Measurements from ENCODE around the gene SLX1B.
"Not testable (repeated sequence)": the region's sequence is repeated elsewhere in the genome, so short reads cannot be mapped to it uniquely, and the experiment has no call there.

The SLX1B gene

DNA sequence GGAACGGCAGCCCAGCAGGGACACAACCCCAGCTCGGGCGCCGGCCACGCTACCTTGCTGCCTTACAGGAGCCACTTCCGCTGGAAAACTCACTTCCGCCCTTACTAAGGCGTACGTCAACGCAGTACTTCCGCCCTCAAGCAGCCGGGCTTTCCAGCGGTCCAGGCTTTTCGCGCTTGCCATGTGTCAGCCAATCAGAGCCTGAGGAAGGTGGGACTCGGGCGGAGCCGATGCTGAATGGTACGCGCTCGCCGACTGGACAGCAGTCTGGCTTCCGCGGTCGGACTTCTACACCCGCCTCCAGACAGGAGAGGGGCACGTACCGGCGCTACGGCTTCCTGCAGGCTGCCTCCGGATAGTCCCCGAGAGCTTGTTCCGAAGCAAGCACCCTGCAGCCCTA, at the start of gene SLX1B, which contains the start of gene BOLA2:
SLX1B (plus strand) TSS at position 265 of the 400 bp plus-strand sequence.
BOLA2 (minus strand) TSS at position 83 of the 400 bp plus-strand sequence. CDS start 98 bp downstream, outside the sequence.
- DNase-seq: not testable (repeated sequence)

DNA sequence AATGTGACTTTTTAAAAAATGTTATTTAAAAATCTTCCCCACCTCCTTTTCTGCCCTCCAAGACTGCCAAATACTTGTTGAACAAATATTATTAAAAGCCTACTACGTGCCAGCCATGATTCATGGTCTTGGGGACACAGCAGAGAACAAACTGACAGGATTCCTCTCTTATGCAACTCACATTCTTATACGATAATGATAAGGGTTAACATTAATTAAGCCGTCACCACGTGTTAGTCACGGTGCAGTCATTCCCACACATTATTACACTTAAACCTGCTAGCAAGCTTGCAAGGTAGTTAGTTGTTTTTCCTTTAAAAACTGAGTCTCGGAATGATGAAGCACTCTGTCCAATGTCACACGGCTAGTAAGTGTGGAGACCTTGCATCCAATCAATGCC, 49.1 kb upstream of the SLX1B start:
- DNase-seq: not testable (repeated sequence)

DNA sequence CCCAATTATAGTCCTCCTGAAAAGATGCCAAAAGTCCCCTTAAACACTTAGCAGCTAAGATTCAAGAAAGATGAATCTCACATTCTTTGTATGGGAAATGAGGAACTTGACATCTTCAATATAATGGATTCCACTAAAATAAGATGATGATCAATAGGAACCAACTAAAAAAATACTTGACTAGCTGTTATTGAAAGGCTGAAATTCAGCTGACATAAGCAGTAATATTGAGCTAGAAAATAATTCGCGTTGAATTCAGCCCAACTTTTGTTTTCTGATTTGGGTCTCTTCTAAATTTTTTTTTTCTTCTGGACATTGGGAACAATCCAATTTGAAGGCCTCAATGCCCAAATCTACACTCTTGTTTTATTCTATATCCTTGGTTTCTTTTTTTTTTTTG, 30.7 kb upstream of the SLX1B start:
- DNase-seq: not testable (repeated sequence)

GRCh38 chr16:29425390-29425789, 28.9 kb upstream of the SLX1B start:
- DNase-seq: not testable (repeated sequence)

- not testable (repeated sequence) for DNase-seq
Observed at GRCh38 chr16:29453754-29454153, 579 bp upstream of the SLX1B start.

DNA sequence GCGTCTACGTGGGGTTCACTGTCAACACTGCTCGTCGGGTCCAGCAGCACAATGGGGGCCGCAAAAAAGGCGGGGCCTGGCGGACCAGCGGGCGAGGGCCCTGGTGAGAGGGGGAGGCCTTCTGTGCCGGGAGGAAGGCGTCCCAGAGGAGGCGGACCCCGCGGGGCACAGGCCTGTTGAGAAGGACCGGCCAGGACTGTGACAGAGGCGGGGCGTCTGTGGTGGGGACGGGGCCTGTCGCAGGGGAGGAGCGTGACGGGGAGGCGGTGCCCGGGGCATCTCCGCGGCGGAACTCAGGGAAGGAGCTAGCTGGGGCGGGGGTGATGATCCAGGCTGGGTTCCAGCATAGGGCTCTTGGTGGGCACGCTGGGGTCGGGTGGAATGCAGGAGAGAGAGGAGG, 495 bp downstream of the SLX1B start:
- not testable (repeated sequence) for DNase-seq

- DNase-seq: not testable (repeated sequence)
Observed at GRCh38 chr16:29457660-29458059, 3.3 kb downstream of the SLX1B start.

GRCh38 chr16:29459706-29460646, 5.6 kb downstream of the SLX1B start, which contains the start of gene SULT1A4:
SULT1A4 (plus strand) TSS chr16:29459913; CDS start chr16:29461386, 1,473 bp downstream.
- DNase-seq: not testable (repeated sequence)

GRCh38 chr16:29460647-29461030, 6.3 kb downstream of the SLX1B start:
- not testable (repeated sequence) for DNase-seq

DNA sequence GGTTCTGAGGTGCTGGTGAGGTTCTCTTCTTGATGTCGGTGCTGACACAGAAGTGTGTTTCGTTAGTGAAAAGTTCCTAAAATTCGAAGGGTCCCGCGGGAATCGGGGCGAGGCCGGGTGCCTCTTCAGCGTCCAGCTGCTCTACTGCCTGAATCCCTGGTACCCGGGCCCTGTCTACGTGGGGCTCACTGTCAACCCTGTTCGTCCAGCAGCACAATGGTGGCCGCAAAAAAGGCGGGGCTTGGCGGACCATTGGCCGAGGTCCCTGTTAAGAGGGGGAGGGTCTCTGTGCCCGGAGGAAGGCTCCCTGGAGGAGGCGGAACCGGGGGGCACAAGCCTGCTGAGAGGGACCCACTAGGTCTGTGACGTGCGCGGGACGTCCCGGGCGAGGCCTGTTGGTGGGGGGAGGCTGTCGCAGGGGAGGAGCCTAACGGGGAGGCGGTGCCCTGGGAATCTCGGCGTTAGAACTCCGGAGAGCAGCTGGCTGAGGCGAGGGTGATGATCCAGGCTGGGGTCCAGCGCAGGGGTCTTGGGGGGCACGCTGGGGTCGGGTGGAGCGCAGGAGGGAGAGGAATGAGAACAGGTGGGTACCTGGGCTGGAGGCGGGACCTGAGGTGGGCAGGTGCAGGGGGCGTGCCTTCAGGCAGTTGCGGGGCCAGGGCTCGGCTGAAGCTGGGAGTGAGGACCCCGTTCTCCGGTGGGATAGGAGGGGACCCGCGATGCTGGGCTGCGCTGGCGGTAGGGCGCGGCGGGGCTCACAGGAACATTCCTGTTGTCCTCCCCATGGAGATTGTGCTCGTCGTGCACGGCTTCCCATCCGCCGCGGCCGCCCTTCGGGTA, 11.9 kb downstream of the SLX1B start:
- not testable (repeated sequence) for DNase-seq

- not testable (repeated sequence) for DNase-seq
Observed at GRCh38 chr16:29466904-29467303, 12.6 kb downstream of the SLX1B start.

DNA sequence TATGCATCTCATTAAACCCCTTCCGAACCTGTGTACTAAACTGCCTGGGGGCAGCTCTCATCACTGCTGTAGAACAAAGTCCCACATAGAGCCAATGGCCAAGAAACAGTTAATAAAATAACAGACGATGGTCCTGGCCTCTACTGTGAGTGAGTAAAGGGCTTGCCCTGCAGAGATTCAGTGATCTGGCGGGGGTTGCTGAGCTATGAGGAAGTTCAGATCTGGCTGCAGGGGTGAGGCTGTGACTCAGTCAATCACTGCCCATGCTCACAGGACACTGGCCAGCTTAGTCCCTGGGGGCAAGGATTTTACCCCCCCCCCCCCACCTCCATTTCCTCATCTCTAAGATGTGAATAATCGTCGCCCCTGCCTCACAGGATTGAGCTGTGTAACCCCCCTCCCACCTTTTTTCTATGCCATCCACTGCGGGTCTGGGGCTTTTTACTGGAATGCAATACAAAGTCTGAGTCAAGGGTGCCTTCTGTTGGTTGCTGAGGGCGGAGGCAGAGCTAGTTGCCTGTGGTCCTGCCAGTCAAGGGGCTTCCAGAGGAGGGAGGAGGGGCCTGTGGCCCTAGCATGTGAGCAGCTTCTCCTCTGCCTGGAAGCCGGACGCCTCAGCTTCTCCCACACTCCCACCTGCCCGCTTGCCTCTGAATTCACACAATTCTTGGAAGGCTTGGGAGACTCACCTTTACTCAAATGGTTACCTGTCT, 13.5 kb downstream of the SLX1B start:
- not testable (repeated sequence) for DNase-seq

GRCh38 chr16:29469660-29470059, 15.3 kb downstream of the SLX1B start:
- not testable (repeated sequence) for DNase-seq

- DNase-seq: not testable (repeated sequence)
Observed at GRCh38 chr16:29472065-29472464, 17.7 kb downstream of the SLX1B start.

DNA sequence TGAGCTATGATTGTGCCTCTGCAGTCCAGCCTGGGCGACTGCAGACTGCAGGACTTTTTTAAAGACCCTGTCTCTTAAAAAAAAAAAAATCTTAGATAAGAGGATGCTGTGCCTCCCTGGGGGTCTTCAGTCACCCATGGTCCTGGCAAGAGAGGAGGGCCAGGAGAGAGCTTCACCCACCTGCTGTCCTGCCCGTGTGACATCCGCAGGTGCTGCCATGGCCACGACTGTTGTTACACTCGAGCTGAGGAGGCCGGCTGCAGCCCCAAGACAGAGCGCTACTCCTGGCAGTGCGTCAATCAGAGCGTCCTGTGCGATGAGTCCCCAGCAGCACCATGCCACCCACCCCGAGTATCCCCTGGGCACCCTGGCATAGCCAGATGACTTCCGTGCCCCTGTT, 27.9 kb downstream of the SLX1B start:
- not testable (repeated sequence) for DNase-seq

GRCh38 chr16:29506308-29506707, 52.0 kb downstream of the SLX1B start, which contains the start of gene NPIPB12:
NPIPB12 (minus strand) TSS chr16:29506408.
- DNase-seq: not testable (repeated sequence)

Measured in DMS79 treated with DMSO at 0.1 percent for 48 hours (cell line).